NCI-H774 (cell line): ENCODE data around the gene ABR.

Experiments
- DNase-seq: peaks from one replicate; lab custom pipeline; 2025; lab: John Stamatoyannopoulos, UW

The ABR gene

DNA sequence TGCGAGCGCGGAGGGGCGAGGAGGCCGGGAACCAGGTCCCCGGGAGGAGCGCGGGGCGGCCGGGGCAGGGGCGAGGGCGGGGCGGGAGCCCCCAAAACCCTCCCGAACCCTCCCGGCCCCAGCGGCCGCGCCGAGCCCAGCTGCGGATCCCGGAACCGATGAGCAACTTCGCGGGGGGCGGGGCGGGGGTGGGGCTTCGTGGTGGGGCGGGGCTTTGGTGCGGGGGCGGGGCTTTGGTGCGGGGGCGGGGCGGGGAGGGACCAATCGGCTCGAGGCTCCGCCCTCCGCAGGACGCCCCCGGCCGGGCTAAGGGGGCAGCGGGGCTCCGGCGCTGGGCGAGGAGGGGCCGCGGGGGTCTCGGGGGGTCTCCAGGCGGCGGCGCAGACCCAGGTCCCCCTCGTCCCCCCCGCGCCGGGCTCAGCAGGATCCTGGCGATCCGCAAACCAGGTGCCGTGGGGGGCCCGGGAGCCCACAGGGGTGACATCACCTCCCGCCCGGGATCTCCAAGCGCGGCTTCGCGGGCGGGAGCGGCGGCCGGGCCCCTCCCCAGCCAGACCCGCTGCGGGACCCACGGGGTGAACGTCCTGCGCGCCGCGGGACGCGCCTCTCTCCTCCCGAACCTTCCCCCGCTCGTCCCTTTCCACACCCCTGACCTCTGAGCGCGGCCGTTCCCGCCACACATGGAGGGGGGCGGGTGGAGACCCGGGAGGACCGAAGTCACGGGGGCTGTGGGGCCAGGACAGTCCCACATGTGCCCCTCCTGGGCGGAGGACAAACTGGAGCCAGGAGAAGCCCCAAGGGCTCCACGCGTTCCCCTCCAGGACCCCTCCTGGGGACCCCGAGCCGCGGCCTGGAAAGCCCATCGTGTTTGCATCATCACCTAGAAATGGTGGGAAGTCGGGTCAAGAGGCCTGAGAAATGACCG is at the start of gene ABR:
Gene ABR, minus strand, starts transcription at position 164 of the 925 bp plus-strand sequence. CDS start 254 bp downstream, outside the sequence.
- no peak for DNase-seq

DNA sequence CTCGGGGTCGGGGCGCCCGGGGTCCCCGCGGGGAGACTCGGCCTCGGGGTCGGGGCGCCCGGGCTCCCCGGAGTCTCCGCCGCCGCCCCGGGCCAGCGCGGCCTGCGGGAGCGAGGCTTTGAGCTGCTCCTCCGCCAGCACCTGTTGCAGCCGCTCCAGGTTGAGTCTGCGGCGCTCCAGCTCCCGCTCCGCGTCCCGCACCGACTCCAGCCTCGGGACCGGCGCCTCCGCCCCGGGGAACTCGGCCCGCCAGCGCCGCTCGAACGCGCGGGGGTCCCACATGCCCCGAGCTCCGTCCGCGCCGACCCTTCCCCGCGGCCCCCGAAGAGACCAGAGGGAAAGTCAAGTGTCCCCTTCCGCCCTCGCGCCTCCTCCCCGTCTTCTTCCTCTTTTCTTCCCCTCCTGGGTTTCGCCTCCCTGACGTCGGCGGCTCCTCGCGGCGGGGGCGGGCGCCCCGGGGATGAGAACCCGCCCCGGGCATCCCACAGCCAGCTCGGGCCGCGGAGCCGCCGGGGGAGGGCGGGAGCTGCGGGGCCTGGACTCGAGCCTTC is 49.6 kb upstream of the ABR start:
- DNase-seq, result no peak

DNA sequence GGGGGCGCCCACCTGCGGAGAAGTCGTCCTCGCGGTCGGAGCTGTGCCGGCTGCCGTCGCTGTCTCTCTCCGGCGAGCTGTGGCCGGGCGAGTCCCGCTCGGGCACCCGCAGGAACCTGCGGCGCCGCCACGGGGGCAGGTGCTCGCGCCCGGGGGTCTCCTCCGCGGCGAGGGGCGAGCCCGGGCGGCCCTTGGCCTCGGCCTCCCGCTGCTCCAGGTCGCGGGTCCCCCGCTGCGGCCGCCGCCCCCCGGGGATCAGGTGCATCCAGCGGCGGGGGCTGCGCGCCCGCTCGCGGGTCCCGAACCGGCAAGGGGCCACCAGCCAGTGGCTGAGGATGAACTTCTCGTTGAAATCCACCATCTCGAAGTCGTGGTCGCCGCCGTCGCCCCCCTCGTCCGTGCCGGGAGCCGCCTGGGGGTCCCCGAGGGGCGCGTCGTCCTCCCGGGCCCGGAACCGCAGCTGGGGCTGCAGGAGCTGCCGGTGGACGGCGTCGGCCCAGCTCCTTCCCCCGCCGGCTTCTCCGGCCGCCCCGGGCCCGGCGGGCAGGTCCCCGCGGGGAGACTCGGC is 49.1 kb upstream of the ABR start:
- DNase-seq, result no peak

DNA sequence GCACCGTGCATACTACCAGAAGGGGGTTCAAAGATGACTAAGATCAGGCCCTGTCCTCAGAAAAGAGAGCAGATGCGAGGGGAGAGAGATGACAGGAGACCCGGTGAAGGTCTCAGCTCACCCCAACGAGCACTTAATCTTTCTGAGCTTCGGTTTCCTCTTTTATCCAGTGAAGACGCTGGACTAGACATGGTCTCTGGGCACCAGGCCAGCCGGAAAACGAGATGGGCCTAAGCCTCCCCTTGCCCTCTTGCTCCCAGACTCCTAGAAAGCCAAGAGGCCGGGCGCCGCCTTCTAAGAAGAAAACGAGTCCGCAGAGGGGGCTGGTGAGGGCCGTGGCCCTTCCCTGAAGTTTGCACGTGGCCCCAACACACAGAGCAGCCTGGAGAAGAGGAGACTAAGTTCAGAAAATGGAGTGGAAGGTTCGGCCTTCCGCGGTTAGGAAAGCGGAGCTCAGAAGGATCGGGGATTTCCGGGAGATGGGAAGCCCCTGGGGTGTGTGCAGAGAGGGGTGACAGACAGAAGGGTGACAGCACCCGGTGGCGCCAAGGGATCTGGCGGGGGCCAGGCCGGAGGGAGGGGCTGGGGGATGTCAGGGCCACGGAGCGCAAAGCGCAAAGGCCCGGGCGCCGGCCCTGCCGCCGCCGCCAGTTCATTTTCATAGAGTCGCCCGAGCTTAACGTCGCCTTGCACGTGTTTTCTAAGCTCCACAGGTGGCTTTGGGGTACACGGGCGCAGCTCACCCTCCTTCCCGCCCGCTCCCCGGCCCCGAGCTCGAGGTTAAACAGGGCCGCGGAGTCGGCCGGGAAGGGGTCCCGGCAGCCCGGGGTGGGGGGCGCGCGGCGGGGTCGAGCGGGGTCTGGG is 48.4 kb upstream of the ABR start:
- no peak for DNase-seq

DNA sequence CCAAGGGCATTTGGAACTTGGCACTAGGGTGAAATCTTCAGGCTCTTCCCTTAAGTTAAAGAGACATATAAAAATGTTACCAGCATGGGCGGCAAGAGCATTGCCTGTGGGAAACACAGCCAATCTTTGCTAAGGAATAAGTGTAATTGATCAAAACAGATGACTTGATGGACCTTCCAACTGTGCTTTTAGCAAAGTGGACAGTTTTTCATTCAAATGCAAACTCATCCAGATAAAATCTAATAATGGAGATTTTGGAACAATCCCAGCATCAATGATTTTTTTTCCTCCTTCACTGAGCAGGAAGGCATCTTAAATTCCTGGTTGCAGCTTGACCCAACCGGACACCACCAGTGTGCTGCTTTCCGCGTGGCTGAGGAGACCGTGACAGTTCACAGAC is 47.6 kb upstream of the ABR start:
- DNase-seq, result no peak

DNA sequence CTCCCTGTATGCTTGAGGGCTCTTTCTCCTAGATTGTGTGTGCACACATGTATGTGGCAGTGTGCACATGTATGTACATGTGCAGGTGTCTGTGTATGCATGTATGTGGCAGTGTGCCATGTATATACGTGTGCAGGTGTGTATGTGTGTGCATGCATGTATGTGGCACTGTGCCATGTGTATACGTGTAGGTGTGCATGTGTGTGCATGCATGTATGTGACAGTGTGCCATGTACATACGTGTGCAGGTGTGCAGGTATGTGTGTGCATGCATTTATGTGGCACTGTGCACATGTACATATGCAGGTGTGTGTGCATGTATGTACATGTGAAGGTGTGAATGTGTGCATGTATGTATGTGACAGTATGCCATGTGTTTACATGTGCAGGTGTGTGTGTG is 46.5 kb upstream of the ABR start:
- DNase-seq, result no peak

DNA sequence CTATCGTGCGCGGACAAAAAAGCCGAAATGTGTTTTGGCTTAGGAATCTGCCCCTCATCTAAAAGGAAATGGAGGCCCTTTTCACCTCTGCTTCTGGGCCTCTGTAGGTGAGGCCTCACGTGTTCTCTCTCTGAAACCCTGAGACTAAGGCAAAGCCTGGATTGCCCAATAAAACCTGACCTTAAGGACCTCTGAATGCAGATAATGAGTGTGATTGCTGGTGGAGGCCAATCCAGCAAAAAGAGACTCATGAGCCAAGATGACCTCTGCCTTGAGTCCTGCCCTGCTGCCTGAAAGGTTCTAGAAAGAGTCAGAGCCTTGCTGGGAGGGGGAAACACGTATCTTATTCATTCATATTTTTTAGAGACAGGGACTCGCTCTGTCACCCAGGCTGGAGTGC is 44.5 kb upstream of the ABR start:
- no peak for DNase-seq

DNA sequence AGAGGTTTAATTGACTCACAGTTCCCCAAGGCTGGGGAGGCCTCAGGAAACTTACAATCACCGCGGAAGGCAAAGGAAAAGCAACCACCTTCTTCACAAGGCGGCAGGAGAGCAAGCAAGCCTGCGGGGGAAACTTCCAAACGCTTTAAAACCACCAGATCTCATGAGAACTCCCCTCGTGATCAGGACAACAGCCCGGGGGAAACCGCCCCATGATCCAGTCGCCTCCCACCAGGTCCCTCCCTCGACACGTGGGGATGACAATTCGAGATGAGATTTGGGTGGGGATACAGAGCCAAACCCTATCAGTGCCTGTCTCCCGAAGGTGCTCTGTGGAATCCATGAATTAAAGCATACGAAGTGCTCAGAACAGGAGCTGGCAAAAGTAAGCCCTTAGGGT is 43.9 kb upstream of the ABR start:
- DNase-seq, result no peak

DNA sequence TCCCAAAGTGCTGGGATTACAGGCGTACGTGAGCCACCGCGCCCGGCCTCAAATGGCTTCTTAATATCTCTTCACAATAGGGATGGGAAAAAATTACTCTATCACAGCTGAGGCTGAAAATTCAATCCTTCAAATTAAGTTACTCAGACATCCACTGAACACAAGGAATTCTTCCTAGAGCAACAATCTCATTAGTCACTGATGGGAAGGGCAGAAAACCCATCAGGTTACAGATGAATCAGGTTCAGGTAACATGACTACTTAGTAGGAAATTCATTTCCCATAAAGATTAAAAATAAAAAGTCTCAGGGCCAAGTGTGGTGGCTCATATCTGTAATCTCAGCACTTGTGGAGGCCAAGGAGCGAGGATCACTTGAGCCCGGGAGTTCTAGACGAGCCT is 42.5 kb upstream of the ABR start:
- no peak for DNase-seq

DNA sequence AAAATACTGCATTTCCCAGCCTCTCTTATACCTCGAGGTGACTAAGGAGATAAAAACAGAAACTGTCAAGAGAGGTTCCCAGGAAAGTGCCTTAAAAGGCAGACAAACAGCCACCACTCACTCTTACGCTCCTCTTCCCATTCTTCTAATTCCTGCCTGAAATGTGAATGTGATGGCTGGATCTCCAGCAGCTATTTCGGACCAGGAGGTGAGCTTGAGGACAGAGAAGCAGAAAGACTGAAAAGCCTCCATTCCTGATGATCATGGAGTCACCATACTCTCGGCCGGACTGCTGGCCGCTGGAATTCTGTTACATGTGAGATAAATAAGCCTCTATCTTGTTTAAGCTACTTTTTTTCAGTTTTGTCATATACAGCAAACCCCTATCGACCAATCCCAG is 41.4 kb upstream of the ABR start:
- DNase-seq, result no peak

DNA sequence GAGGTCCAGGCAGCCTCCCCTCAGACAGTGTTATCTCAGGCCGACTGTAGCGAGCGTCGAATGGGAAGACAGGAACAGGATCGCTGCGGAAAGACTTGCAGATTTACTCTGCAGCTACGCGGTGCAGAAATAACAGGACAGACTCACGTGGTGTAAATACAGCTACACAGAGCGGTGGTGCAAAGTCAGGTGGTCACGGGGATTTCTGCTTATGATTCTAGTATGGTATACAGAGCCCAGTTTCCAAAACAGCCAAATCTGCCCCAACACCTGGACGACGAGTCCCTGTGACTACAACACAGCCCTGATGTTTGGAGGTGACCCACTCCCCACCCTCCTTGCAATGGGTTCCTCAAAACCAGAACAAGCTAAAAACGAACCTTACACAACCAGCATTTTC is 40.6 kb upstream of the ABR start:
- no peak for DNase-seq

DNA sequence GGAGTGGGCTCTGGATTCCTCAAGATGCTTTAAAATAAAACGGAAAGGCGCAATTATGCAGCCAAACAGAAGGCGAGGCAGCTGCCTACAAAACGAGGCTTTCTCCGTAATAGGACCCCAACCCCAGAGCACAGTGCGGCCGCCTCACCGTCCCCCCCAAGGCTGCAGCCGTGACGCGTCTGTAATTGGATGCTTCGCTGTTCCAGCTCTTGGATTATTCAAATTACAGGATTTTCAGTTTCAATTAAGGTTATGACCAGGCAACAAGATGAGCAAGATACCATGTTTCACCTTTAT is 37.3 kb upstream of the ABR start:
- no peak for DNase-seq

DNA sequence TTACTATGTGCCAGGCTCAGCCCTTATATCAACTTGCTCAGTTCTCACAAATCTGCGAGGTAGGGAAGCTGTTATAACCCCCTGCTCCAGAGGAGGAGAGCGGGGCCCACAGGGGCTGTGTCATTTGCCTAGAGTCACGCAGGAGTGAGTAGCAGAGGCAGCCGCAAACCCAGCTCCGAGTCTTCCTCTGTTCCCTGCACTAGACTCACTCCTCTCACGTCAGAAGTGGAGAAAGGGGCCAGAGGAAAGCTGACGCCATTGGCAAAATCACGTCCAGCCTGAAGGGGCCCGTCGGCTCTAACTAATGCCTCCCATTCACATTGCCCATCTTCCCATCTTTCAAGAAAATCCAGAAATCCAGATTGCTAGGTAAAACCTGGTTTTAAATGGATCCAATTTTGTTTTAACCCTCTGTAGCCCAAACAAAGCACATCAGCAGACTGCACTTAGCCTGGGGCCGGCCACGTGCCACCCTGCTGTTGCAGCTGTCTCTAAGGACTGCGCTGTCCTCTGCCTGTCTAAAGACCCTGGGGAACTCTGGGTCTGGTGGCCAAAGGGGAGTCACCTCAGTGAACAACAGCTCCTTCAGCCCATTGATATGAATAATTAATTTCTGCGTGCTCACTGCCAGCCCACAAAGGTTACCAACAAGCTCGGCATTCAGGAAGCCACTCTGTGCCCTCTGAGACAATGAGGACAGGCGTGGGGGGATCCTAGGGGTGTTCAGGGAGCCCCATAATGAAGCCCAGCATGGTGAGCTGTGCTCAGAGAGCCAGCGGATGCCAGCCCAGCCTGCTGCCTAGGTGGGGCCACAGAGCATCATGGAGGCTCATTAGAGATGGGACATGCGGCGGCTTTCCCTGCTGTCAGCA is 36.7 kb upstream of the ABR start:
- no peak for DNase-seq

DNA sequence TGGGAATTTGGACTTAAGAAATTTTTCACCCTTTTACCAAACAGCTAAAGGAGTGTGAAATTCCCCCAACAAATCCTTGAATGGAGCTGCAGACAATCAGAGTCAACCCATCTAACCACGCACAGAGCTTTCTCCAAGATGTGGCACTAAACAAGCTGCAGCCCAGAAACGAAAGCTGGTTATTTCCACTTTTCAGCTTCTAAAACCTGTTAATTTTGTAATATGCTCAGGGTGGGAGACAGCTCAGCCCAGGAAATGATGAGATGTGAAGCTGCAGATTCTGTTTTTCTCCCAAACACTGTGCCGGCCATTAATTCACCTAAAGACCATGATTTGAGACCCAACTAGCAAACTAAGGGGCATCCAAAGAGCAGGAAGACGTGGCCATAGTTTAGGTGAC is 33.2 kb upstream of the ABR start:
- DNase-seq, result no peak

DNA sequence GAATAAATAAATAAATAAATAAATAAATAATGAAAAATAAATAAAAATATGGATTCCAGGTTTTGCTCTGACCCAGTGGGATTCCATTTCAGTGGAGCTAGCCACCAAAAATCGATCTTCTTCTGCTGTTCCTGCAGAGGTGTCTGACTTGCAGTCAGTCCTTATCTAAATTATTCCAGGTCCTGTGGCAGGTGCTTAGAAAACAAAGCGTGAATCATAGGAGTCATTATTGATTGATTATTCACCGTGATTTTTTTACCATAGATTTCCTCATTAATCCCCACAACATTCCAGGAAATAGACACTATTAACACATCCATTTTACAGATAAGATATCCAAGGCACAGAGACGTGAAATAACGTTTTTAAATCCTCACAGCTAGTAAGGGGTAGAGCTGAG is 31.5 kb upstream of the ABR start:
- no peak for DNase-seq

DNA sequence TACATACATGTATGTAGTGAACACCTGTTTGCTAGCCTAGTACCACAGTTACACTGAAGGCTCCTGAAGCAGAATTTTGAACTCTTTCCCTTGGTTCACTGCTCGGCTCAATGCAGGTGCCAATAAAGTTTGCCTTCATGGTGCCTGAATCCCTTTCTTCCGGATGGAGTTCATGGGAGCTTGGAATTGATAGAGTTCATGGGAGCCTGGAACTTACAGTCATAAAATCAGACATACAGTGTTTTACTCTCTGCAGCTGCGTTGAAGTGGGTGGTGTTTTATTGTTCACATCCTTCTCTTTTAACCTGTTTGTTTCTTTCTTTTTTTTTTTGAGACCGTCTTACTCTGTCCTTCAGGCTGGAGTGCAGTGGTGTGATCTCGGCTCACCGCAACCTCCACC is 29.2 kb upstream of the ABR start:
- no peak for DNase-seq

DNA sequence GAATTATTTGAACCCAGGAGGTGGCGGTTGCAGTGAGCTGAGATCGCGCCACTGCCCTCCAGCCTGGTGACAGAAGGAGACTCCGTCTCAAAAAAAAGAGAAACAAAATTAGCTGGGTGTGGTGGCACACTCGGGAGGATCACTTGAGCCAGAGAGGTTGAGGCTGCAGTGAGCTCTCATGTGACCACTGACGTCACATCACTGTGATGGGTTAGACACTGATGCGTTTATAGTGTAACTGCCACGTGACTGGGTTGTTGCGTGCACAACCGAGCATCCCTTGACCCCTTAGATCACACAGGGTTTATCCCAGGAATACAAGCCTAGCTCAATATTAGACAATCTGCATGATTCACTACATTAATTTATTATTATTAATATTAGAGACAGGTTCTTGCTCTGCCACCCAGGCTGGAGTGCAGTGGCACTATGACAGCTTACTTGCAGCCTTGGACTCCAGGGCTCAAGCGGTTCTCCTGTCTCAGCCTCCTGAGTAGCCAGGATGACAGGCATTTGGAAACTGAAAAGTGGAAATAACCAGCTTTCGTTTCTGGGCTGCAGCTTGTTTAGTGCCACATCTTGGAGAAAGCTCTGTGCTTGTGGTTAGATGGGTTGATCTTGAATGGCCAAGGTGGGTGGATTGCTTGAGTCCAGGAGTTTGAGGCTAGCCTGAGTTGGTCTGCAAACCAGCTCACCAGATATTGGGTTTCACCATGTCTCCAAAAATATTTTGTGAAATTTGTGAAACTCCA is 26.4 kb upstream of the ABR start:
- DNase-seq, result no peak

DNA sequence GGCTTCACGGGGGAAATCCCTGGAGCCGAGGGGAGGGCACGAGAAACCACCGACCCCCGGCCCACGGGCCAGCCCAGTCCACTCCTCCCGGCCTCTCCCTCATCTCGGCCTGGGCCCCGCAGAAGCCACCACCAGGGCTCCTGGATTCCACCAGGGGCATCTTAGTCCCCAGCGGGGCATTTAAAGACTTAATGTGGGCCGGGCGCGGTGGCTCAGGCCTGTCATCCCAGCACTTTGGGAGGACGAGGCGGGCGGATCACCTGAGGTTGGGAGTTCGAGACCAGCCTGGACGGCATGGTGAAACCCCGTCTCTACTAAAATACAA is 24.1 kb upstream of the ABR start:
- no peak for DNase-seq

DNA sequence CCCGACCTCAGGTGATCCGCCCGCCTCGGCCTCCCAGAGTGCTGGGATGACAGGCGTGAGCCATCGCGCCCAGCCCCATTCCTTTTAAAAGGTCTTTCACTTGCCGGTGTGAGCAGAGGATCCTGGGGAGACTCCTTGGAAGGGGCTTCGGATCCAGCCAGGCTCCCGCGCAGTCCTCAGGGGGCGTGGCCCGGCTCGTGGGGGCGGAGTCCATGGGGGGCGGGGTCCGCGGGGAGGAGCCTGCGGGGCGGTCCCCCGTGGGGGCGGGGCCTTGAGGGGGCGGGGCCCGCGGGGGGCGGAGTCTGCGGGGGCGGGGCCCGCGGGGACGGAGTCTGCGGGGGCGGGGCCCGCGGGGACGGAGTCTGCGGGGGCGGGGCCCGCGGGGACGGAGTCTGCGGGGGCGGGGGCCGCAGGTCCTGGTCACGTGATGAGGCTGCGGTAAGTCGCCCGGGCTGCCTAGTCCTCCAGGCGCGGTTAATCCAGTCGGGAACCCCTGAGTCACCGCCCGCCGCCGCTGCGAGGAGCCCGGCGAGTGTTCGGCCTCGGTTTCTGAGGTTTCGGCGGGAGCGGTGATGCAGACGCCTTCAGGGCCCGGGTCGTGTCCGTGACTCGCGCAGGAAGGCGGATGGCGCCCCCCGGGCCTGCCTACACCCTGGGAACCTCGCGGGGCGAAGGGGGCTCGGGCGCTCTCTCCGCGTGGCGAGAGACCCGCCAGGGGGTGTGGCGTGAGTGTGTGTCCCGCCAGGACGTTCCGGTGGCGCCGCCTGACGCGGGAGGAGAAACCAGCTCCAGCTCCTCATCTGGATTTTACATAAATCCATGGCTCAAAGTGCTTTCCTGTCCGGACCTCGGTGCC is 23.6 kb upstream of the ABR start:
- no peak for DNase-seq

DNA sequence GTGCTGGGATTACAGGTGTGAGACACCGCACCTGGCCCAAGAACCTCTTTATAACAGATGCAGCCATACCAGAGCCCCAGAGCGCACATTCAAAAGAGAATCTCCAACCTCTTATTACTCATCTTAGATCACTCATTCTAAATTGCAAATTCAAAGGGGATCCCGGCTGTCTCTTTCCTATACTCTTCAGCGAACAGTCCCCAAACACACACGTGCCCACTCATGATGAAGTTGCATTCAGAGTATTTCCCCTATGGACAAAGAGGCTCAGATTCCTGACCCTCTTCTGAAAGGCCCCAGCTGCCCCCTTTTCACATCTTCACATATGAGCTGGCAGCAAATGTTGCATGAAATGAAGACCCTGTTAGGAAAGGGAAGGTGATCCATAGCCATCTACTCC is 22.5 kb upstream of the ABR start:
- DNase-seq, result no peak
